Measurements from ENCODE around the gene MYO3B. TPM values are rescaled to one million over a fixed set of nuclear protein-coding genes. Genes with fewer than 3 reads are reported as not detected.

Gene MYO3B, protein sequence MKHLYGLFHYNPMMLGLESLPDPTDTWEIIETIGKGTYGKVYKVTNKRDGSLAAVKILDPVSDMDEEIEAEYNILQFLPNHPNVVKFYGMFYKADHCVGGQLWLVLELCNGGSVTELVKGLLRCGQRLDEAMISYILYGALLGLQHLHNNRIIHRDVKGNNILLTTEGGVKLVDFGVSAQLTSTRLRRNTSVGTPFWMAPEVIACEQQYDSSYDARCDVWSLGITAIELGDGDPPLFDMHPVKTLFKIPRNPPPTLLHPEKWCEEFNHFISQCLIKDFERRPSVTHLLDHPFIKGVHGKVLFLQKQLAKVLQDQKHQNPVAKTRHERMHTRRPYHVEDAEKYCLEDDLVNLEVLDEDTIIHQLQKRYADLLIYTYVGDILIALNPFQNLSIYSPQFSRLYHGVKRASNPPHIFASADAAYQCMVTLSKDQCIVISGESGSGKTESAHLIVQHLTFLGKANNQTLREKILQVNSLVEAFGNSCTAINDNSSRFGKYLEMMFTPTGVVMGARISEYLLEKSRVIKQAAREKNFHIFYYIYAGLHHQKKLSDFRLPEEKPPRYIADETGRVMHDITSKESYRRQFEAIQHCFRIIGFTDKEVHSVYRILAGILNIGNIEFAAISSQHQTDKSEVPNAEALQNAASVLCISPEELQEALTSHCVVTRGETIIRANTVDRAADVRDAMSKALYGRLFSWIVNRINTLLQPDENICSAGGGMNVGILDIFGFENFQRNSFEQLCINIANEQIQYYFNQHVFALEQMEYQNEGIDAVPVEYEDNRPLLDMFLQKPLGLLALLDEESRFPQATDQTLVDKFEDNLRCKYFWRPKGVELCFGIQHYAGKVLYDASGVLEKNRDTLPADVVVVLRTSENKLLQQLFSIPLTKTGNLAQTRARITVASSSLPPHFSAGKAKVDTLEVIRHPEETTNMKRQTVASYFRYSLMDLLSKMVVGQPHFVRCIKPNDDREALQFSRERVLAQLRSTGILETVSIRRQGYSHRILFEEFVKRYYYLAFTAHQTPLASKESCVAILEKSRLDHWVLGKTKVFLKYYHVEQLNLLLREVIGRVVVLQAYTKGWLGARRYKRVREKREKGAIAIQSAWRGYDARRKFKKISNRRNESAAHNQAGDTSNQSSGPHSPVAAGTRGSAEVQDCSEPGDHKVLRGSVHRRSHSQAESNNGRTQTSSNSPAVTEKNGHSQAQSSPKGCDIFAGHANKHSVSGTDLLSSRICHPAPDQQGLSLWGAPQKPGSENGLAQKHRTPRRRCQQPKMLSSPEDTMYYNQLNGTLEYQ (N-terminal part only)
- under 1 TPM in 3 of 9 donors, not detected in 6; 0.09 to 0.19 (median 0.10) TPM for total RNA-seq
- not detected for polyA plus RNA-seq
- long read RNA-seq, donor 1, partial matches to known transcripts = 0 of 1 reads
- long read RNA-seq, donor 1, other reads (novel, unspliced or antisense) = 1 of 1 reads
- long read RNA-seq, donor 2 = 0 reads
- long read RNA-seq, donor 3 = 0 reads

DNA sequence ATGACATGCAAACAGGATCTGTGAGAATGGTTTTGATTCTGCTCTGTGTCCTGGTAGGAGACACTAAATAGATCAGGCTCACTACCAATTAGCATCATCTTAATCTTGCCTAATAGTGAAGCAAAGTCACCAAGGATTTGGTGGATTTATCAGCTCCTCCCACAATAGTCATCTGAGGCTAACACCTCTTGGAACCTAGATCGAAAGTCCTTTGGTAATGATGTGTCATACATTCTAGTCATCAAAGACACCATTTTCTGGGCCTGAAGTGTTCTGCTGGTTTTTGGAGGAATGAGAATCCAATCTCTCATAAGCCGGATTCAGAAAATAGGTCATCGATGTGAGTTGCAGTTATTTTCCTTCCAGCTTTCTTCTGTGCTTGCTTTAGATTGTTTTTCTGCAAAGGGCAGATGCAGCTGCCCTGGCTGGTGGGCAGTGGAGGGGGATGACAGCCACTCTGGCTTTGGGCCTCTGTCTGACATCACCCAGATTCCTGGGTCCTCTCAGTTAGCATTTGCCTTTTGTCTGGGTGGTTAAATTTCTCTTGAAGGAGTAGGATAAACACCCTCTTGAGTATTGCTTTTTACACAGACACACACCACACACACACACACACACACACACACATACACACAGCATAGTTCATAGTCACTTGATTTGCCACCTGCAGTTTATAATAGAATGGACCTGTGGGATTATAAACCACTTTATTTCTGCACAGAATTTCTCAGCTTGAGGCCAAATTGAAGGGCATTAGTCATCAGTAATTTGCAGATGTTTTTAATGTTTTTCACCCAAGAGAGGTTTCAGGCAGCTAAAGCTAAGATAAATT lies at the start of gene MYO3B:
Gene MYO3B, plus strand, starts transcription at position 198 of the 832 bp plus-strand sequence. Its CDS starts 141 bp downstream, at position 339.
- DNase-seq (no peak), ATAC-seq (peak in 3 of 4 donors; percentile 34 to 70 (median 64))
- no peaks in the 10 kb centered on the region for H3K9me3 ChIP-seq
- intact Hi-C loops (cut with DNase I) = no loop called here
- H3K4me3 ChIP-seq = no peak within 1 kb of the TSS
- no peaks in the 10 kb centered on the region for H3K36me3 ChIP-seq
- no peaks in the 10 kb centered on the region for H3K27me3 ChIP-seq
- WGBS, 4 donors = 74 to 82% (median 77%) methylated on average over 3 of the region's 3 CpGs
- H3K4me1 ChIP-seq = peaks cover 0 to 3% (median 0%) of the 10 kb centered on the region in 12 donors
- TF ChIP-seq POLR2A (IDR thresholded peaks at IDR 0.05) = no peak
- TF ChIP-seq, protein P1, sequence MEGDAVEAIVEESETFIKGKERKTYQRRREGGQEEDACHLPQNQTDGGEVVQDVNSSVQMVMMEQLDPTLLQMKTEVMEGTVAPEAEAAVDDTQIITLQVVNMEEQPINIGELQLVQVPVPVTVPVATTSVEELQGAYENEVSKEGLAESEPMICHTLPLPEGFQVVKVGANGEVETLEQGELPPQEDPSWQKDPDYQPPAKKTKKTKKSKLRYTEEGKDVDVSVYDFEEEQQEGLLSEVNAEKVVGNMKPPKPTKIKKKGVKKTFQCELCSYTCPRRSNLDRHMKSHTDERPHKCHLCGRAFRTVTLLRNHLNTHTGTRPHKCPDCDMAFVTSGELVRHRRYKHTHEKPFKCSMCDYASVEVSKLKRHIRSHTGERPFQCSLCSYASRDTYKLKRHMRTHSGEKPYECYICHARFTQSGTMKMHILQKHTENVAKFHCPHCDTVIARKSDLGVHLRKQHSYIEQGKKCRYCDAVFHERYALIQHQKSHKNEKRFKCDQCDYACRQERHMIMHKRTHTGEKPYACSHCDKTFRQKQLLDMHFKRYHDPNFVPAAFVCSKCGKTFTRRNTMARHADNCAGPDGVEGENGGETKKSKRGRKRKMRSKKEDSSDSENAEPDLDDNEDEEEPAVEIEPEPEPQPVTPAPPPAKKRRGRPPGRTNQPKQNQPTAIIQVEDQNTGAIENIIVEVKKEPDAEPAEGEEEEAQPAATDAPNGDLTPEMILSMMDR (IDR thresholded peaks at IDR 0.05) = no peak
- peak within 1 kb of the TSS in 5 of 12 donors; percentile 13 to 57 (median 24) for H3K27ac ChIP-seq

DNA sequence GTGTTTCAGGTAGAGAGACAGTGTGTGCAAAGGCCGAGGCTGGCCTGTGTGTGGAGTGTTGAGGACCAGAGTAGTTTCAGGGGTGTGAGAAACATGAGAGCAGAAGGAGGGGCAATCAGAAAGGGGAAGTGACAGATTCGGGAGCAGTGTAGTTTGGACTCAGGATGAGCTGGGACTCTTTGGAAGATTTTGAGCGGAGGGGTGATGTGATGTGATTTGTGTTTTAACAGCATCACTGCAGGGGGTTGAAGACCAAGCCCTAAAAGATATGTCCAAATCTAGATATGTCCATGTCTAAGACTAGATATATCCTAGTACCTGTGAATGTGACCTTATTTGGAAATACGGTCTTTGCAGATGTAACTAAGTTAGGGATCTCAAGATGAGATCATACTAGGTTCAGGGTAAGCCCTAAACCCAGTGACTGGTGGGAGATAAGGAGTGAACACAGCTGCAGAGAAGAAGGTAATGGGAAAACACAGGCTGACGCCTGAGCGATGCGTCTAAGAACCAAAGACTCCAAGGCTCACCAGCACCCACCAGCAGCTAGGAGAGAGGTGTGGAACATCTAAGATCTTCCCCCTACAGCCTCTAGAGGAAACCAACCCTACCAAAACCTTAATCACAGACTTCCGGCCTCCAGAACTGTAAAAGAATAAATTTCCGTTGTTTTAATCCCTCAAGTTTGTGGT lies 38.5 kb upstream of the MYO3B start:
- Histone ChIP-seq H3K27me3 (no peaks in the 10 kb centered on the region), H3K27ac (no peak overlapping the region), H3K4me1 (no peaks in the 10 kb centered on the region), H3K36me3 (no peaks in the 10 kb centered on the region), H3K9me3 (peaks cover 0 to 13% (median 2%) of the 10 kb centered on the region in 12 donors), H3K4me3 (no peak overlapping the region)
- no peak for ATAC-seq
- intact Hi-C loops (cut with DNase I) = no loop called here
- TF ChIP-seq POLR2A (IDR thresholded peaks at IDR 0.05) = no peak
- TF ChIP-seq, protein P1 (IDR thresholded peaks at IDR 0.05) = no peak
- 81 to 86% (median 85%) methylated on average over 9 of the region's 9 CpGs for WGBS, 4 donors
- DNase-seq = no peak

DNA sequence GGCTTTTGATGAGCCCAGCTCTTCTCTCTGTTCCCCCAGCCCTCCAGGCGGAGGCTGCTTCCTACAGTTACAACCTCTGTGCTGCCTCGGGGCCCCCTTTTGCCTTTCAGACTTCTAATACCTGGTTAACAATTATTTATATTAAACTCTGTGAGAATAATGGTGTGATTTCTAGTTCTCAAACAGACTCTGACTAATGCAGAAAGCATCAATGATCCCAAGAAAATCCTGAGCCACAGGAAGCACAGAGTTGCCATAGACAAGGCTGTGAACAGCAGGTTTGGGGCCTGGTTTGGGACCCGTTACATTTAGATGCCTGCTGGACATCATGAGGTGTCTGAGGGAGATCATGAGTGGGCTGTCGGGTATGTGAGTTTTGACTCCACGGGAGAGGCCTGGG lies 37.4 kb upstream of the MYO3B start:
- WGBS, 4 donors = 89 to 95% (median 92%) methylated on average over 5 of the region's 5 CpGs
- H3K27me3 ChIP-seq = no peaks in the 10 kb centered on the region
- intact Hi-C loops (cut with DNase I) = no loop called here

More for the DNA sequence above, 37.4 kb upstream of the MYO3B start:
- TF ChIP-seq, protein P1 (IDR thresholded peaks at IDR 0.05) = no peak
- no peak for TF ChIP-seq POLR2A (IDR thresholded peaks at IDR 0.05)
- DNase-seq (no peak), ATAC-seq (no peak)
- Histone ChIP-seq H3K4me1 (no peaks in the 10 kb centered on the region), H3K27ac (no peak overlapping the region), H3K36me3 (no peaks in the 10 kb centered on the region), H3K4me3 (no peak overlapping the region), H3K9me3 (peaks cover 0 to 5% (median 0%) of the 10 kb centered on the region in 12 donors)
